Smooth muscle cell (in vitro differentiated cells): Measurements from ENCODE around the gene DCST2. TPM values are rescaled to one million over a fixed set of nuclear protein-coding genes. Genes with fewer than 3 reads are reported as not detected.

Experiments used
- DNase-seq: peaks from one replicate; lab custom pipeline; 2025; ENCODE audit not compliant: unreplicated experiment; lab: John Stamatoyannopoulos, UW
- H2AFZ ChIP-seq: fragments of 200-600 bp; sonication (generic); 2 replicates; pipeline ENCODE4 v1.6.0; 2016; ENCODE audit warnings: antibody characterized with exemption, low read depth, mild to moderate bottlenecking
- H3F3A ChIP-seq: fragments of 200-600 bp; sonication (generic); 2 replicates; pipeline ENCODE4 v1.6.0; 2017; ENCODE audit warnings: antibody characterized with exemption, low read depth
- H3K27ac ChIP-seq: fragments of 200-600 bp; sonication (generic); 2 replicates; pipeline ENCODE4 v1.5.1; 2016; ENCODE audit warnings: low read depth, mild to moderate bottlenecking
- H3K27me3 ChIP-seq: fragments of 200-600 bp; sonication (generic); 2 replicates; pipeline ENCODE4 v1.6.1; 2016; ENCODE audit warnings: low read depth, mild to moderate bottlenecking
- H3K36me3 ChIP-seq: fragments of 200-600 bp; sonication (generic); 2 replicates; pipeline ENCODE4 v1.5.1; 2016; ENCODE audit warnings: low read depth
- H3K4me1 ChIP-seq: fragments of 200-600 bp; sonication (generic); 2 replicates; pipeline ENCODE4 v1.5.1; 2016; ENCODE audit warnings: low read depth
- H3K4me2 ChIP-seq: fragments of 200-600 bp; sonication (generic); 2 replicates; pipeline ENCODE4 v1.6.0; 2016; ENCODE audit warnings: mild to moderate bottlenecking
- H3K4me3 ChIP-seq: fragments of 200-600 bp; sonication (generic); 2 replicates; pipeline ENCODE4 v1.5.1; 2016; ENCODE audit warnings: mild to moderate bottlenecking
- H3K79me2 ChIP-seq: fragments of 200-600 bp; sonication (generic); 2 replicates; pipeline ENCODE4 v1.6.0; 2016; ENCODE audit warnings: low read depth, mild to moderate bottlenecking
- H3K9ac ChIP-seq: fragments of 200-600 bp; sonication (generic); 2 replicates; pipeline ENCODE4 v1.6.0; 2016; ENCODE audit warnings: low read depth
- H3K9me3 ChIP-seq: fragments of 200-600 bp; sonication (generic); replicated peaks from 2 replicates; pipeline ENCODE4 v1.5.1; 2016; ENCODE audit warnings: low read depth
- H4K20me1 ChIP-seq: fragments of 200-600 bp; sonication (generic); 2 replicates; pipeline ENCODE4 v1.6.0; 2016; ENCODE audit warnings: low read depth
- WGBS: methylation state at CpG from one replicate; pipeline ENCODE4 v1.1.7; 2016; ENCODE audit warnings: low lambda C conversion rate; 5-methylcytosine and 5-hydroxymethylcytosine counted together
- polyA plus RNA-seq: library from polyadenylated mRNA; unstranded; fragments of >200 nt; fragmentation: Nextera tagmentation; extraction: Ambion mirVana; gene quantifications from 2 replicates; pipeline ENCODE4 v1.2.1, GENCODE V29; 2016
- total RNA-seq: library from RNA; depleted of rRNA; stranded (reverse); fragments of >200 nt; gene quantifications from 2 replicates; pipeline ENCODE4 v1.2.3, GENCODE V29; 2014
- TF ChIP-seq, protein P1 (sequence below): fragments of 200-600 bp; sonication (generic); IDR thresholded peaks from 2 replicates; pipeline ENCODE4 v1.5.1; 2017; ENCODE audit warnings: borderline replicate concordance, mild to moderate bottlenecking, antibody characterized with exemption; ENCODE audit not compliant: insufficient read depth, poor library complexity, severe bottlenecking

Gene DCST2
- total and polyA plus RNA-seq, 2 experiments from 2014 or later, result 1.3 TPM; not detected in 1

GRCh38 chr1:155064111-155064831, 30.7 kb upstream of the DCST2 start:
- TF ChIP-seq, protein P1, sequence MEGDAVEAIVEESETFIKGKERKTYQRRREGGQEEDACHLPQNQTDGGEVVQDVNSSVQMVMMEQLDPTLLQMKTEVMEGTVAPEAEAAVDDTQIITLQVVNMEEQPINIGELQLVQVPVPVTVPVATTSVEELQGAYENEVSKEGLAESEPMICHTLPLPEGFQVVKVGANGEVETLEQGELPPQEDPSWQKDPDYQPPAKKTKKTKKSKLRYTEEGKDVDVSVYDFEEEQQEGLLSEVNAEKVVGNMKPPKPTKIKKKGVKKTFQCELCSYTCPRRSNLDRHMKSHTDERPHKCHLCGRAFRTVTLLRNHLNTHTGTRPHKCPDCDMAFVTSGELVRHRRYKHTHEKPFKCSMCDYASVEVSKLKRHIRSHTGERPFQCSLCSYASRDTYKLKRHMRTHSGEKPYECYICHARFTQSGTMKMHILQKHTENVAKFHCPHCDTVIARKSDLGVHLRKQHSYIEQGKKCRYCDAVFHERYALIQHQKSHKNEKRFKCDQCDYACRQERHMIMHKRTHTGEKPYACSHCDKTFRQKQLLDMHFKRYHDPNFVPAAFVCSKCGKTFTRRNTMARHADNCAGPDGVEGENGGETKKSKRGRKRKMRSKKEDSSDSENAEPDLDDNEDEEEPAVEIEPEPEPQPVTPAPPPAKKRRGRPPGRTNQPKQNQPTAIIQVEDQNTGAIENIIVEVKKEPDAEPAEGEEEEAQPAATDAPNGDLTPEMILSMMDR, result no peak
- DNase-seq, result no peak
- H3K9ac ChIP-seq, result peak overlapping the region; percentile 90
- peaks cover 35% of the 10 kb centered on the region for H4K20me1 ChIP-seq
- H3K4me3 ChIP-seq, result peak overlapping the region; percentile 99
- H3K79me2 ChIP-seq, result peaks cover 12% of the 10 kb centered on the region
- no peaks in the 10 kb centered on the region for H3F3A ChIP-seq
- H3K27me3 ChIP-seq, result no peaks in the 10 kb centered on the region
- no peak overlapping the region for H3K27ac ChIP-seq
- H3K9me3 ChIP-seq, result no peaks in the 10 kb centered on the region
- peak overlapping the region; percentile 86 for H2AFZ ChIP-seq
- peaks cover 21% of the 10 kb centered on the region for H3K4me1 ChIP-seq
- peak overlapping the region; percentile 99 for H3K4me2 ChIP-seq
- 9% methylated on average over 10 of the region's 14 CpGs for WGBS
- H3K36me3 ChIP-seq, result no peaks in the 10 kb centered on the region

GRCh38 chr1:155063550-155064110, 30.0 kb upstream of the DCST2 start, which contains the start of gene EFNA4:
TSS of gene EFNA4 (plus strand) at chr1:155063740. CDS start at chr1:155063824, 84 bp downstream.
- Histone ChIP-seq H3F3A (no peaks in the 10 kb centered on the region), H3K27ac (peak within 1 kb of the TSS; percentile 66), H3K36me3 (no peaks in the 10 kb centered on the region), H3K27me3 (no peaks in the 10 kb centered on the region), H3K4me3 (peak within 1 kb of the TSS; percentile 99), H3K4me2 (peak within 1 kb of the TSS; percentile 99), H3K4me1 (peaks cover 21% of the 10 kb centered on the region), H3K9ac (peak within 1 kb of the TSS; percentile 90), H4K20me1 (peaks cover 29% of the 10 kb centered on the region), H2AFZ (peak within 1 kb of the TSS; percentile 86), H3K79me2 (peaks cover 12% of the 10 kb centered on the region), H3K9me3 (no peaks in the 10 kb centered on the region)
- 1% methylated on average over 45 of the region's 57 CpGs for WGBS
- TF ChIP-seq, protein P1, result no peak
- peak; percentile 30 for DNase-seq

DNA sequence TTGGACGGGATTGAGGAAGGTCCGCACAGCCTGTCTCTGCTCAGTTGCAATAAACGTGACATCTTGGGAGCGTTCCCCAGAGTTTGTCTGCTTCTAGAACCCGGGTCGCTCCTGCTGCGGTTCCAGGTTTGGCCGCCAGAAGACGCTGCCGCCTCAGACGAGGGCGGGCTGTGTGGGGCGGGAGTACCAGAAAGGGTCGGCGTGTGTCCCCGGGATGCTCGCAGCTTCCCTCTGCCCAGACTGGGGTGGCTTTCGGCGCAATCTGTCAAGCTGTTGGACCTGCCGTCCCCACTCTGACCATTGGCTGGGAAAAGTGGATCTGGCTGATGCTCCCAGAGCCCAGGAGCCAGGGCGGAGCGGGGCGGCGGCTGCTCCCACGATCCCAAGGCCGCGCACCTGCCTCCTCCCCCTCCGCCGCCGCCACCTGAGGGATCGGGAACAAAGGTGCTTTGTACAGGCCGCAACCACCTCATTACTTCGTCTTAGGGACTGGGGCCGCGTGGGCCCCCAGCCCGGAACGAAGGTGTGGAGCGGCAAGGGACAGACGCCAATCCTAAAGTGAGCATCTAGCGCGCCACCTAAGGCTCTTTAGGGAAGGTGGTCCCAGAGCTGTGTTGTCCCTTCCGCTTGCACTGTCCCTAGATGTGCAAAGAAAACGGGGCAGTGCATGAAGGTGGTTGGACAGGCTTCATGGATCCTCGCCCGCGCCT, 29.3 kb upstream of the DCST2 start:
- H3K9ac ChIP-seq, result no peak overlapping the region
- no peaks in the 10 kb centered on the region for H3F3A ChIP-seq
- peaks cover 21% of the 10 kb centered on the region for H3K4me1 ChIP-seq
- H3K79me2 ChIP-seq, result peaks cover 12% of the 10 kb centered on the region
- H3K4me3 ChIP-seq, result peak overlapping the region; percentile 99
- peak; percentile 47 for DNase-seq
- 3% methylated on average over 43 of the region's 46 CpGs for WGBS
- H3K27me3 ChIP-seq, result no peaks in the 10 kb centered on the region
- H3K4me2 ChIP-seq, result peak overlapping the region; percentile 99
- TF ChIP-seq, protein P1, result peak; percentile 69
- H3K9me3 ChIP-seq, result no peaks in the 10 kb centered on the region
- no peaks in the 10 kb centered on the region for H3K36me3 ChIP-seq
- peak overlapping the region; percentile 86 for H2AFZ ChIP-seq
- peaks cover 28% of the 10 kb centered on the region for H4K20me1 ChIP-seq
- H3K27ac ChIP-seq, result no peak overlapping the region
